ENCODE data around the gene PCNX2.

Gene PCNX2

DNA sequence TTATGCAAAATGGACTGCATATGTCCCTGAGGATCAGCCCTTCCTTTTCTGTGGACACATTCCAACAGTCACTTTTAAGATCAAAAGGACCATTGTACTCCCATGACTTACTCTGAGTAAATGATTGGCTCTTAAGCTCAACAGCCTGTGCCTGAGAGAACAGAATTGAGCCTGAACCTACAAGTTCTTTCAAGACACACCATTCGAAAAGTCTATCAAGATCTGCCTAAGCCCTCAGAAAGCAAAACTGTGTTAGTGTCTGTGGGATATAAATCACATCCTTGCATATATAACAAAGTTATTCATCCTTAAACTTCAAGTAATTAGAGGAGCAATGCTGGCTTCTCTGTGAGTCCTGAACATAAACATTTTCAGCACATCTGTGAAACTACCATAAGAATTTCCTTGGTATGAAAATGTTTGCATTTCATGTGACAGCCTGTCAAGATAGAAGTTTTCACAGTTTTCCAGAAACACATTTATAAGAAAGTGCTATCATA lies 41.6 kb downstream of the PCNX2 start:
- Histone ChIP-seq H3K4me3 (ENCODE audit: low read depth in 1 of 2, low read length in 2 of 2) (no peak overlapping the region), H3K27ac (ENCODE audit: low read depth, low read length) (no peak overlapping the region), H3K9ac (ENCODE audit: low read length) (no peak overlapping the region), H3K36me3 (ENCODE audit: insufficient read depth, low read length) (no peaks in the 10 kb centered on the region), H3K4me1 (ENCODE audit: insufficient read depth, low read length) (peaks cover 9% of the 10 kb centered on the region), H3K27me3 (ENCODE audit: control insufficient read depth in 1 of 2, insufficient read depth in 2 of 2, low read length in 2 of 2) (no peaks in the 10 kb centered on the region), H3K9me3 (ENCODE audit: low read length) (no peaks in the 10 kb centered on the region)

DNA sequence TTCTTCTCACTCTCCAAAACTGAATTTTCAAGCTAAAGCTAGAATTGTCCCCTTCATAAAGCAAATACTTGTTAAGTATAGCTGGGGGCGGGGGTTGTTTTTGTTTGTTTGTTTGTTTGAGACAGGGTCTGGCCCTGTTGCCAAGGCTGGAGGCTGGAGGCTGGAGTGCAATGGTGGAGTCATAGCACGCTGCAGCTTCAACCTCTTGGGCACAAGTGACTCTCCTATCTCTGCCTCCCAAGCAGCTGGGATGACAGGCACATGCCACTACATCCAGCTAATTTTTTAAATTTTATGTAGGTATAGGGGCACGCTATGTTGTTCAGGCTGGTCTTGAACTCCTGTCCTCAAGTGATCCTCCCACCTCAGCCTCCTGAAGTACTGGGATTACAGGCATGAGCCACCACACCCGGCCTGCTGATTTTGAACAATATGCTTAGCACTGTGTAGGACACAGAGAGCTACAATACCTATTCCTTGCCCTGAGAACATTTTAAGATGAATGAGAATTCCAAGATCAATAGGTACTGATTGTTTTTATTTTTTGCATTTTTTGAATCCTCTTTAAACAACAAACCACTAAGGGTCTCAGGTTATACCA lies 42.2 kb downstream of the PCNX2 start:
- Histone ChIP-seq H3K4me1 (ENCODE audit: insufficient read depth, low read length) (peaks cover 9% of the 10 kb centered on the region), H3K27ac (ENCODE audit: low read depth, low read length) (no peak overlapping the region), H3K9me3 (ENCODE audit: low read length) (no peaks in the 10 kb centered on the region), H3K27me3 (ENCODE audit: control insufficient read depth in 1 of 2, insufficient read depth in 2 of 2, low read length in 2 of 2) (no peaks in the 10 kb centered on the region), H3K4me3 (ENCODE audit: low read depth in 1 of 2, low read length in 2 of 2) (no peak overlapping the region), H3K36me3 (ENCODE audit: insufficient read depth, low read length) (no peaks in the 10 kb centered on the region), H3K9ac (ENCODE audit: low read length) (no peak overlapping the region)

DNA sequence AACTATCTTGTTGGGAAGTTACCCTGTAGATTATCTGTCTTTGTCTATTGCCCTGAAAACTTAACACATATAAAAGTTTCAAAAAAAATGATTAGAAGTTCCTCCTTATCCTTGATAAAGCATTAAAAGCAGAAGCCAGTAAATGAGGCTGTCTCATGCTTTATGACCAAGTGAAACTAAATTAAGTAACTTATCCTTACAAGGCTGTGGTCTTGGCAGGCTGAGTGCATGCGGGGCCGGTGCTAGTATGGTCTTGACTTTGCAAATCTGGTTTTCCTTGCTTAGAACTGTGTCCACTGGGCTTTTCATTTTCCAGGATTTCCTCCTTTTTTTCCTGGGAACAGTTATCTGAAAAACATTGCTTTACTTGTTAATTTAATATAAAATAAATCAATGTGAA lies 43.1 kb downstream of the PCNX2 start:
- H3K4me3 ChIP-seq (ENCODE audit: low read depth in 1 of 2, low read length in 2 of 2) = no peak overlapping the region
- H3K4me1 ChIP-seq (ENCODE audit: insufficient read depth, low read length) = peaks cover 9% of the 10 kb centered on the region
- no peaks in the 10 kb centered on the region for H3K36me3 ChIP-seq (ENCODE audit: insufficient read depth, low read length)
- no peak overlapping the region for H3K9ac ChIP-seq (ENCODE audit: low read length)
- H3K9me3 ChIP-seq (ENCODE audit: low read length) = no peaks in the 10 kb centered on the region
- H3K27me3 ChIP-seq (ENCODE audit: control insufficient read depth in 1 of 2, insufficient read depth in 2 of 2, low read length in 2 of 2) = no peaks in the 10 kb centered on the region
- no peak overlapping the region for H3K27ac ChIP-seq (ENCODE audit: low read depth, low read length)

DNA sequence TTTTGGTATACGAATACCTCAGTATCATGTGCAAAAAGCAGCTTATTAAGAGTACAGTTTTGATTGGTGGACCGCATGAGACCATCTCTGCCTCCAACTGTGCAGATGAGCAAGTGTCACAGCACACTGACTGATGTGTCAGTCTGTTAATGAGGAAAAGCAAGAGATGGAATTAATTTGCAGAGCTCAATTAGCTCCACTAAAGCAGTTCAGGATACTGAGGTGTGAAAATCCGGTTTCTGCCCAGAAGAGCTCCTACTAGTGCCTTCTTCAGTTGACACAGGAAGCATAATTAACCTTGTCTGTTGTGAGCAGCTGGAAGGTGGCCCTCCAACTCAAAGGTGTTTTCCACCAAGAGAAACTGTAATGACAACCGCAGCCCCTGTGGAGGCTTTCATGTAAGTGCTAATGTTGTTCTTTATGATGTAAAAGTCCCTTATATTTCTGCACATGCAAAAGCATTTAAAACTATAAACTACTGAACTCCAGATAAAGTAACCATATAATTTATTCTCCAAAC lies 44.3 kb downstream of the PCNX2 start:
- Histone ChIP-seq H3K27ac (ENCODE audit: low read depth, low read length) (no peak overlapping the region), H3K9ac (ENCODE audit: low read length) (no peak overlapping the region), H3K27me3 (ENCODE audit: control insufficient read depth in 1 of 2, insufficient read depth in 2 of 2, low read length in 2 of 2) (no peaks in the 10 kb centered on the region), H3K9me3 (ENCODE audit: low read length) (no peaks in the 10 kb centered on the region), H3K4me3 (ENCODE audit: low read depth in 1 of 2, low read length in 2 of 2) (no peak overlapping the region), H3K36me3 (ENCODE audit: insufficient read depth, low read length) (no peaks in the 10 kb centered on the region), H3K4me1 (ENCODE audit: insufficient read depth, low read length) (peaks cover 9% of the 10 kb centered on the region)

DNA sequence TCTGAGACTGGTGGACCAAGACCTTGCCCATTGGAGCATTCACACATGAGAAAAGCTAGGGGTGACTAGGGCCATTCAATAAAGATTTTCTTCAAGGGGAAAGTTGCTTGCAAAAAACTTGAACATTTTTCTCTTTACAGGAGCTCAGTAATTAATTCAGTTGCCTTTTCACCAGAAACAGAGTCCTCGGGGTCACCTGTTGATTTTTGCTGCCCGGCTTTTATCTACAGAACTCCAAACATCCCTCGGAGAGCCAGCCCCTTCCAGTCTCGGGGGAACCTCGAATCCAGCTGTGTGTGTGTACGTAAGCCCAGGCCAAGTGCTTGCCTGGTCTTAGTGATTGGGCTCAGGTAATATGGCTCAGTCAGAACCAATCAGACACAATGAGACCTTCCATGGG lies 47.5 kb downstream of the PCNX2 start:
- Histone ChIP-seq H3K4me3 (ENCODE audit: low read depth in 1 of 2, low read length in 2 of 2) (no peak overlapping the region), H3K36me3 (ENCODE audit: insufficient read depth, low read length) (no peaks in the 10 kb centered on the region), H3K9ac (ENCODE audit: low read length) (no peak overlapping the region), H3K27ac (ENCODE audit: low read depth, low read length) (no peak overlapping the region), H3K9me3 (ENCODE audit: low read length) (no peaks in the 10 kb centered on the region), H3K4me1 (ENCODE audit: insufficient read depth, low read length) (peaks cover 3% of the 10 kb centered on the region), H3K27me3 (ENCODE audit: control insufficient read depth in 1 of 2, insufficient read depth in 2 of 2, low read length in 2 of 2) (no peaks in the 10 kb centered on the region)

DNA sequence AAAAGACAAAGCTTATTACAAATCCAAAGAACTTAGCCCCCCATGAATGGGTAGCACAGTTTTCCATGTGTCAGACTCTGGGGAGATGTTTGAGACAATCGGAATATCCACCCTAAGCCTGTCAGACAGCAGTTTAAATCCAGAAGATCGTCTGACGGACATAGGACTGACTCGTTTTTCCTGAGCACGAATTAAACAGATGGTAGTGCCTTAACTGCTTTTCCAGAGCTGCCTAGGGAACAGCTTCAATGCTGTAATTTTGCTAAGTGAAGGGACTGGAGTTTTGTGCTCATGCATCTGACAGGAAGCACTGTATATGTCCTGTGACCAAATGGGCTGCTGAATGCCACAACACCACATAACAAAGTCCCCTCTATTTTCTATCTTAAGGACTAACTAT lies 48.6 kb downstream of the PCNX2 start:
- no peaks in the 10 kb centered on the region for H3K9me3 ChIP-seq (ENCODE audit: low read length)
- no peaks in the 10 kb centered on the region for H3K36me3 ChIP-seq (ENCODE audit: insufficient read depth, low read length)
- H3K27me3 ChIP-seq (ENCODE audit: control insufficient read depth in 1 of 2, insufficient read depth in 2 of 2, low read length in 2 of 2) = no peaks in the 10 kb centered on the region
- H3K4me3 ChIP-seq (ENCODE audit: low read depth in 1 of 2, low read length in 2 of 2) = no peak overlapping the region
- H3K4me1 ChIP-seq (ENCODE audit: insufficient read depth, low read length) = peaks cover under 1% of the 10 kb centered on the region
- H3K27ac ChIP-seq (ENCODE audit: low read depth, low read length) = no peak overlapping the region
- H3K9ac ChIP-seq (ENCODE audit: low read length) = no peak overlapping the region

DNA sequence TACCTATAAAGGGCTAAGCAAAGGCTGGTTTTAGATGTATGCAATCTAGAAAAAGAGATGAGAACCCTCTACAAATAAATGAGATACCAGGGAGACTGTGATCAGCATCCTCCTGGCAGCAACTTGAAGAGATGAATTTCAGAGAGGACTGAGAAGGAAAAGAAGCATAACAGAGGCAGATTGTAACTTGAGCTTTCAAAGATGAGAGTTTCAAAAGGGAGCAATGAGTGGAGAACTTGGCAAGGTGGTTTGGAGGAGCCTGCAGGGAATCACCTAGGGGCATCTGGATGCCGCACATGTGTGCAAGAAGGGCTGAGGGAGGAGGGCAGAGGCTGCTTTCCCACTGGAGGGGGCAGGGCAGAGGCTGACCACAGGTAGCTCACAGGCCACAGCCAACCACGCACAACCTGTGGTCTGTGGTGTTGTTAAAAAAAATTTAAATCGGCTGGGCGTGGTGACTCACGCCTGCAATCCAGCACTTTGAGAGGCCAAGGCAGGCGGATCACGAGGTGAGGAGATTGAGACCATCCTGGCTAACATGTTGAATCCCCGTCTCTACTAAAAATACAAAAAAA lies 50.2 kb downstream of the PCNX2 start:
- Histone ChIP-seq H3K9ac (ENCODE audit: low read length) (no peak overlapping the region), H3K27ac (ENCODE audit: low read depth, low read length) (no peak overlapping the region), H3K27me3 (ENCODE audit: control insufficient read depth in 1 of 2, insufficient read depth in 2 of 2, low read length in 2 of 2) (no peaks in the 10 kb centered on the region), H3K4me1 (ENCODE audit: insufficient read depth, low read length) (no peaks in the 10 kb centered on the region), H3K9me3 (ENCODE audit: low read length) (no peaks in the 10 kb centered on the region), H3K36me3 (ENCODE audit: insufficient read depth, low read length) (no peaks in the 10 kb centered on the region), H3K4me3 (ENCODE audit: low read depth in 1 of 2, low read length in 2 of 2) (no peak overlapping the region)

DNA sequence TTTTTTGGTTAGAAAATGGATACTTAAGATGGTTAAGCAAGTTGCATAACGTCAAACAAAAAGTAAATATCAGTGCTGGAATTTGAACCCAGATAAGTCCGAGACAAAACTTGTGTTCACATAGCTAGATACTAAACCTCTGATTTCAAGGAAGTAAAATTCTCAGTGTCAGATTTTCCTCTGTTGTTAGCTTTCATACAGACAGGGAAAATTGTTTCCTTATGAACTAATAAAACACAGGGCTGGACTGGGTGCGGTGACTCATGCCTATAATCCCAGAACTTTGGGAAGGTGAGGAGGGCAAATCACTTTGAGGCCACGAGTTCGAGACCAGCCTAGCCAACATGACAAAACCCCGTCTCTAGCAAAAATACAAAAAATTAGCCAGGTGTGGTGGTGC lies 51.3 kb downstream of the PCNX2 start:
- H3K27ac ChIP-seq (ENCODE audit: low read depth, low read length) = no peak overlapping the region

DNA sequence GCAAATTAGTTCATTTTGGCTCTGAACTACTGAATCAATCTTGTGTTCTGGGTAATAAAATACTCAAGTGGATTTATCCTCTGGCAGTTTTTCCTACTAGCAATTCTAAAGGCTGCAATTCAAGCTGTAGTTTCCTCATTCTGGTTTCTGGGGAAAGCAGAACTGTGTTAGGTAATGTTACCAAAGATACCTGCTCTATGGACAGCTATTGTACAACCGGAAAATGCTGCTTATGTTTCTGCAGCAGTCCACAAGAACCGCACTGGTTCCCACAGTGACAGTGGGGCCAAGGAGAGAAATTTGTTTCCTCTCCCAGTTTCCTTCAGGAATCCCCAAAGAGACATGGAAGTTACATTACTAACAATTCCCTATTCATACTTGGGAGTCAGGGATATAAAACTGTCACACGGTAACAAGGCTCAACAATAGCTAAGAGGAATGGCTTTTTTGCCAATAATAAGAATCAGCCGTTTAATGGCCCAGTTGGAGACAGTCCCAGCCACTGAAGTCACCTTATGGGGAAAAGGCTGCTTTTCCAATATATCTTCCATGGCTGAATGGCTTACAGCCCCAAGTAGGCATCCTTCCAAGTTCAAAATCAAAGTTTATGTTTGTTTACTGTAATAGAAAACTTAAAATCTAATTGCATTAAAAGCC lies 52.6 kb downstream of the PCNX2 start:
- Histone ChIP-seq H3K9ac (ENCODE audit: low read length) (no peak overlapping the region), H3K27me3 (ENCODE audit: control insufficient read depth in 1 of 2, insufficient read depth in 2 of 2, low read length in 2 of 2) (no peaks in the 10 kb centered on the region), H3K36me3 (ENCODE audit: insufficient read depth, low read length) (no peaks in the 10 kb centered on the region), H3K9me3 (ENCODE audit: low read length) (no peaks in the 10 kb centered on the region), H3K4me3 (ENCODE audit: low read depth in 1 of 2, low read length in 2 of 2) (no peak overlapping the region), H3K27ac (ENCODE audit: low read depth, low read length) (no peak overlapping the region), H3K4me1 (ENCODE audit: insufficient read depth, low read length) (no peaks in the 10 kb centered on the region)

More for the DNA sequence above, 51.3 kb downstream of the PCNX2 start:
- H3K27me3 ChIP-seq (ENCODE audit: control insufficient read depth in 1 of 2, insufficient read depth in 2 of 2, low read length in 2 of 2) = no peaks in the 10 kb centered on the region
- H3K9ac ChIP-seq (ENCODE audit: low read length) = no peak overlapping the region
- no peaks in the 10 kb centered on the region for H3K4me1 ChIP-seq (ENCODE audit: insufficient read depth, low read length)
- no peak overlapping the region for H3K4me3 ChIP-seq (ENCODE audit: low read depth in 1 of 2, low read length in 2 of 2)
- no peaks in the 10 kb centered on the region for H3K36me3 ChIP-seq (ENCODE audit: insufficient read depth, low read length)
- H3K9me3 ChIP-seq (ENCODE audit: low read length) = no peaks in the 10 kb centered on the region

DNA sequence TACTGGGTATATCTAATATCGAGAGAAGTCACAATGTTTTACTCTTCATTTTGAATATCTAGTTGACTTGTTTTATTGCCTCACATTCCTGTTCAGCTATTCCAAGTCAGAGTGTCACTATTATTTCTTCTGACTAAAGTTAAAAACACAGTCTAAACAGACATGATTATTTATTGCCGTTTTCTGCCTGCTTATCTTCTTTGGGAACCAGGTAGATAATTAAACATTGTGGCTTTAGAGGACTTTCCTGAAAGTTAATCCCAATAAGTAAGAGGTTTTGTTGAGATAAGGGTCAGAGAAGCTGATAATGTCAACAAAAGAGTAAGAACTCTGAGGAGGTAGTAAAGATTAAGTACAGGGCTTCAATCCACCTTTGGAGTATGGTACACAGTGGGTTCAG lies 53.8 kb downstream of the PCNX2 start:
- no peak overlapping the region for H3K9ac ChIP-seq (ENCODE audit: low read length)
- no peak overlapping the region for H3K4me3 ChIP-seq (ENCODE audit: low read depth in 1 of 2, low read length in 2 of 2)
- H3K27me3 ChIP-seq (ENCODE audit: control insufficient read depth in 1 of 2, insufficient read depth in 2 of 2, low read length in 2 of 2) = no peaks in the 10 kb centered on the region
- H3K4me1 ChIP-seq (ENCODE audit: insufficient read depth, low read length) = no peaks in the 10 kb centered on the region
- H3K36me3 ChIP-seq (ENCODE audit: insufficient read depth, low read length) = no peaks in the 10 kb centered on the region
- no peaks in the 10 kb centered on the region for H3K9me3 ChIP-seq (ENCODE audit: low read length)
- no peak overlapping the region for H3K27ac ChIP-seq (ENCODE audit: low read depth, low read length)

DNA sequence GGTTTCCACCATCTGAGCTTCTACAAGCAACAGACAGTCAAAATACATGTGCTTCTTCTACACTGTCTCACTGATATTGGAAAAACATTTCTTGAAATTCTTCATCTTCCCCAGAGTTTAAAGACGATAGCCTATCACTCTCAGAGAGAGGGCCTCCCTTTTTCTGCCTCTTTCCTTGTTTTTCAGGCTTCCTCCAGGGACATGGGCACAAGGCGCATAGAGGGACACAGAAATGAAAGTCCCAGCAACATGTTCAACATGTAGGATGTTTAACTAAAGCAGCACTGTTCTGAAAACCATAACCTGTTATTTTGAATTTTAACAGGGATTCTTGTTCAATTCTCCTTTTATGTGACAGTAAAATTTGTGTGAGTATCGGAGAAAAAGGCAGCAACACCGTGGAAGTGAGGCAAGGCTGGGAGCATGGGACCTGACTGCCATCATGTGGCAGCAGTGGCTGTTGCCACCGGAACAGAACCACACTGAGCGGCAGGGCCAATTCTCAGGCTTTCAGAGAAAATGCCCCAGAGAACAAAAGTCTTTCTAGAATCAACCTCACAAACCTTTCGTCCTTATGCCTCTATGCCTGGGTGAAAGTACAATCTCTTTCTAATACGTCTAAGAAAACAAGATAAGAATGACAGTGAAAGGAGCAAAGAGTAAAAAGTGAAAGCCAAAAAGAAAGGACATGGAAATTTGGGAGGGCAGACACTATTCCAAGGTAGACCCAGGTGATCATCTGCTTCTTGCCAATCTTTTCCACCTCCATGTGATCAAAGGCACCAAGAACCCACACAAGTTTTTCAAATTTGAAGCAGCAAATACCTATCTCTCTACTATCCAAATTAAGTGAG lies 54.5 kb downstream of the PCNX2 start:
- no peak overlapping the region for H3K4me3 ChIP-seq (ENCODE audit: low read depth in 1 of 2, low read length in 2 of 2)
- H3K36me3 ChIP-seq (ENCODE audit: insufficient read depth, low read length) = no peaks in the 10 kb centered on the region
- no peaks in the 10 kb centered on the region for H3K4me1 ChIP-seq (ENCODE audit: insufficient read depth, low read length)
- H3K27ac ChIP-seq (ENCODE audit: low read depth, low read length) = no peak overlapping the region
- no peaks in the 10 kb centered on the region for H3K27me3 ChIP-seq (ENCODE audit: control insufficient read depth in 1 of 2, insufficient read depth in 2 of 2, low read length in 2 of 2)
- no peak overlapping the region for H3K9ac ChIP-seq (ENCODE audit: low read length)
- no peaks in the 10 kb centered on the region for H3K9me3 ChIP-seq (ENCODE audit: low read length)
